Measurements from ENCODE around the gene STIP1.

- TF ChIP-seq CTCF (IDR thresholded peaks at IDR 0.05; ENCODE audit: poor library complexity, severe bottlenecking) (peak; percentile 74), TAF1 (IDR thresholded peaks at IDR 0.05; ENCODE audit: low read depth) (no peak), EP300 (conservative IDR thresholded peaks at IDR 0.05; ENCODE audit: poor library complexity, severe bottlenecking) (no peak), REST (IDR thresholded peaks at IDR 0.05; ENCODE audit: borderline replicate concordance) (no peak), RAD21 (conservative IDR thresholded peaks at IDR 0.05) (peak; percentile 25), POLR2AphosphoS5 (IDR thresholded peaks at IDR 0.05) (no peak), SMC3 (conservative IDR thresholded peaks at IDR 0.05; ENCODE audit: poor library complexity) (peak; percentile 43), EZH2 (IDR thresholded peaks at IDR 0.05; ENCODE audit: borderline replicate concordance, insufficient read depth, low read length, poor library complexity, severe bottlenecking) (no peak)
Observed at GRCh38 chr11:64251016-64251752, 65.2 kb downstream of the STIP1 start, which contains the start of gene PLCB3.
